Activated T-helper 1 cell treated with anti-CD3 and anti-CD28 coated beads, Interleukin-2, amount 50 U/mL, for 16 hours (primary cell): ENCODE results near the gene TRPM8.
"Not testable (repeated sequence)": the region's sequence is repeated elsewhere in the genome, so short reads cannot be mapped to it uniquely, and the experiment has no call there.

ENCODE experiments used
- DNase-seq, 2 donors: peaks; one replicate each; pipeline ENCODE4 v3.0.0-alpha.2; 2020; ENCODE audit warnings: low read depth in 1 of 2, low spot score in 1 of 2

The TRPM8 gene

DNA sequence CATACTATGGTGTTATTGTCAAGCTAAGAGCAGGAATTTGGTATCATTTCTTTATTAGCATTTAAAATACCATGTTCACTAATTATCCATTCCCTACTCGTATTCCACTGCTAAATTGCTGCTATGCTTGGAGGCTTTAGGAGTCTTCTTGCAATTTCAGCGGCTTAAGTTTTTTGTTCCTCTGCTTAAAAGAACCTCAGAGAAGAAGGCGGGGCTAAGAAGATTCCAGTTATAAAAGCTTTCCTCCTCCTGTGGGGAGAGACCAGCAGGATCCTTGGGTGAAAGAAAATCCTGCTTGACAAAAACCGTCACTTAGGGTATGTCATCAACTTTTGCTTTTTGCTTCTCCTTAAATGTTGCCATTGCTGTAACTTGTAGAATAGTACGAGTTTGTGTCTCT lies at the start of gene TRPM8:
Gene TRPM8, plus strand, starts transcription at position 258 of the 400 bp plus-strand sequence. CDS start 9,165 bp downstream, outside the sequence.
- no peak for DNase-seq

DNA sequence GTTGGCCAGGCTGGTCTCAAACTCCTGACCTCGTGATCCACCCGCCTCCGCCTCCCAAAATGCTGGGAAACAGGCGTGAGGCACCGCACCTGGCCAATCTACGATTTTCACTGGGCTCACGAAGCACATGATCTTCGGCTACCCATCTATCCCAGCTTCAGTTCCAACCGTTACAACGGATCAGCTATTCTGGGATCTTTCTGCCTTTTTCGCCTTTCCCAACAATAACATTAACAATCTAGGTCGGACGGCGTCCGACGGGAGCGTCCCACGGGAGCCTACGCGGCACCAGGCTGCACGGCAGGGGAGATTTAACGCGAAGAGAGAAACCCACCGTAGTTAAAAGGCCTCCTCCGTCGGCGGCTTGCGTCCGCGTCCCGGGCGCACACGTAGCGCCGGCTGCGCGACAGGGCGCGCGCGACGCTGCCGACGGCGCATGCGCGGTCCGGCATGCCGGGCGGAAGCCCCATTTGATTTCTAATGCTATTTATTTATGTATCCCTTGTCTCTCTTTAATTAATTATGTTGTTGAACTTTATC lies 49.1 kb upstream of the TRPM8 start, which contains the start of gene MSL3B:
Gene MSL3B, minus strand, starts transcription at position 394 of the 540 bp plus-strand sequence.
- DNase-seq, result peak; percentile 25 to 38

DNA sequence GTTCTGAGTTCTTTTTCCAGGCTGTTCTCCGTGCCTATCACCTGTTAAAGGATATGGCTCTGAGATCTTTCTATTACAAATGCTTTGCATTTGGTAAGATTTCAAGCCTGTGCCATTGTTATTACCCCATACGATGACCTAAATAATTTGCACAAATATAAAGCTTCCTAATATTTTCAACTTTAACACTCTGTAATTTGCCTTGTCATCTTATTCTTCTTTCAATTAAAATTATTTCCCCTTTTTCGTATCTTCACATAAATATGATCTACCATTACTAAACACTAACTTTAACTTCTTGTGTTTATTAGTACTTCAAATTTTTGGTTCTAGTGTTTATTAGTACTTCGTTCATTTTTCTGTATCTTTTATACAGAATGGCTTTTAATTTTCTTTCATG lies 45.7 kb upstream of the TRPM8 start:
- no peak for DNase-seq

DNA sequence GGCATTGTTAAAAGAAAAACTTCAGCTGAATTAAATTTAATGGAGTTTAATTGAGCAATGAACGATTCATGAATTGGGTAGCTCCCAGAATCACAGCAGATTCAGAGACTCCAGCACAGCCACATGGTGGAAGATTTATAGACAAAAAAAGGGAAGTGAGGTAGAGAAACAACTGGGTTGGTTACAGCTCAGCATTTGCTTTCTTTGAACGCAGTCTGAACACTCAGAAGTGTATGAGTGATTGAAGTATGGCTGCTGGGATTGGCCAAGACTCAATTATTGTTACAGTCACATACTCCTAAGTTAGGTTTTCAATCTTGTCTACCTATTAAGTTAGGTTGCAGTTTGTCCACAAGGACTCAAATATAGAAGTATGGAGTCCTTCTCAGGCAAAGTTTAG lies 45.0 kb upstream of the TRPM8 start:
- not testable (repeated sequence) for DNase-seq

DNA sequence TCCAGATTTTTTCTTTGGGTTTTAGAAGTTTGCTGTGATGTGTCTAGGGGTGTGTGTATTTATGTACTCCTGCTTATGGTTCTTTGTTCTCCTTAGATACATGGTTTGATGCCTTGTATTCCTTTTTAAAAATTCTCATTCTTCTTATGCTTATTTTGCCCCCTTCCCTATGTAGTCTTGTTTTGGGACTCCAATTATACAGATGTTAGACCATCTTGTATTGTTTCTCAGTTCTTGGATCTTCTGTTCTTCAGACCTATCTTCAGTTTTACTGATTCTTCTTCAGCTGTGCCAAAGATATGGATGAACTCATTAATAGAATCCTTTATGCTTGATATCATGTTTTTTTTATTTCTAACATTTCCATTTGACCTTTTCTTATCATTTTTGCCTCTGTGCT lies 34.8 kb upstream of the TRPM8 start:
- no peak for DNase-seq

DNA sequence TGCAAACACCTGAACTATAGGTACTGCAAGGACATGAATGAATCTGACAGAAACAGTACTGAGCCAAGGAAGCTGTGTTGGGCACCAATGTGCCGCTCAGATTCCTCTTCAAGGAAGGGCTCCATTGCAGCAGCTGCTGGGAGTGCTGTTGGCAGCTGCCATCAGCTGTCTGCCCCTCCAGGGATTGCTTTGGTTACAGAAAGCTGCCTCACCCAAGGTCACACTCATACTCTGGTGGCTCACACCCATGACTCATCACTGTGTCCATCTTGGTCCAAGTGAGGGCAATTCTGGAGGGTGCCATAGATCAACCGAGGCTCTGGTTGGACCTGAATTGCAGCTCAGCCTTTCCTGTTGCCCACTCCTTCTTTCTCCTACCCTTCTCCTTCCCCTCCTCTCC lies 24.4 kb upstream of the TRPM8 start:
- DNase-seq, result no peak

DNA sequence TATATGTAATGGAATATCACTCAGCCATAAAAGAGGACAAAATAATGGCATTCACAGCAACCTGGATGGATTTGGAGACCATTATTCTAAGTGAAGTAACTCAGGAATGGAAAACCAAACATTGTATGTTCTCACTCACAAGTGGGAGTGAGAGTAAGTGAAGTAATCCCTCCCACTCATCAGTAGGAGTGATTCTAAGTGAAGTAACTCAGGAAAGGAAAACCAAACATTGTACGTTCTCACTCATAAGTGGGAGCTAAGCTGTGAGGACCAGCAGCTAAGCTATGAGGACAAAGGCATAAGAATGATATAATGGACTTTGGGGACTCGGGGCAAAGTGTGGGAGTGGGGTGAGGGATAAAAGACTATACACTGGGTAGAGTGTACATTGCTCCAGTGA lies 20.9 kb upstream of the TRPM8 start:
- not testable (repeated sequence) for DNase-seq

DNA sequence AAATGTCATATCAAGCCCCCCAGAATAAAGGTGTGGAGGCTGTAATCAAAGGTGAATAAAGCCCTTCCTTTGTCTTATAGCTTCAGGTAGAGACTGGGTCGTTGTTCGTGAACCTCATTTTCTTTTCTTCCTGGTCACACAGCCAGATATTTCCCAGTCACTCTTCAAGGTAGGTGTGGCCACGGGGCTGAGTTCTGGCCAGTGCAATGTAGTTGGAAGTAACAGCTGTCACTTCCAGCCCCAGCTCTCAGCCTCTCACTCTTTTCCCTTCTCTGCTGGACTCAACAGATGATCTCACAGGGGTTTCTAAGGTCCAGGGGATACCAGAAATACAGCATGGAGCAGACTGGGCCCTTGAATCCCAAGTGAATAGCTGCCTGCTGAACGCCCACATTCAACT lies 15.8 kb upstream of the TRPM8 start:
- no peak for DNase-seq

DNA sequence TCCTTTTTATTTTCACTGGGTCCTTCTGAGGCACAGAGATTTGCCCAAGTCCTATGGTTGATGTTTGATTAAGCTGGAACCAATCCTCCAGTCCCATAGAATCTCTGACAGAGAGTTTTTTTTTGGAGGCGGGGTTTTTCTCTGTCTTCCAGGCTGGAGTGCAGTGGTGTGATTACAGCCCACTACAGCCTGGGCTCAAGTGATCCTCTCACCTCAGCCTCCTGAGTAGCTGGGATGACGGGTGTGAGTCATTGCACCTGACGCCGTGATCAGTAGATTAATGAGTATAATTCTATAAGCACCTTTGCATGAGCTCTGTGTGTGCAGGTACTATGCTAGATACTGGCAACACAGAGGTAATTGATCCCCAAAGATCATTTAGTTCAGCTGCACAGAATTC lies 15.3 kb upstream of the TRPM8 start:
- no peak for DNase-seq

DNA sequence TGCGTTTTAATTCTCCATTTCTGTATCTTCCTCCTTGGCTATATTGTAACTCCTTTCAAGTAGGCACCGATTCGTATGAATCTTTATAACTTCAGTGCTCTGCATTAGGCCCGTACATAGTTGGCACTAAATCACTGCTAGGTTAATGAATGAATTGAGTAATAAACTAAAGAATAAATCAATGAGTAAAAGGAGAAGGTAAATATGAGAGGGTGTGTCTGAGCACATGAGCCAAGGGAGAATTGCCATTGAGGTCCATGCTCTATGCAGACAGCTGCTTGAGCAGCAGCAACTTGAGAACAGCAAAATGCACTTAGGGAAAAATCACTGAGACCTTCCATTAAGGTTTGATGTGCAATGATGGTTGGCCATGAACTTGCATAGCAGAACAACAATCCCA lies 11.2 kb upstream of the TRPM8 start:
- DNase-seq, result no peak

DNA sequence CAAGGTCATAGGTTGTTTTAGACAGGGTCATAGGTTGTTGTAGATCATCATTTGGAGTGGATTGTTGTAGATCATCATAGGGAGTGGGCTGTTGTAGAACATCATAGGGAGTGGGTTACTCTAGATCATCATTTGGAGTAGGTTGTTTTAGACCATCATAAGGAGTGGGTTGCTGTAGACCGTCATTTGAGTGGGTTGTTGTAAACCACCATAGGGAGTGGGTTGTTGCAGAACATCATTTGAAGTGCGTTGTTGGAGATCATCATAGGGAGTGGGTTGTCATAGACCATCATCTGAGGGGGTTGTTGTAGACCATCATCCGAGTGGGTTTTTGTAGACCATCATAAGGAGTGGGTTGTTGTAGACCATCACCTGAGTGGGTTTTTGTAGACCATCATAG lies 9.5 kb upstream of the TRPM8 start:
- no peak for DNase-seq

DNA sequence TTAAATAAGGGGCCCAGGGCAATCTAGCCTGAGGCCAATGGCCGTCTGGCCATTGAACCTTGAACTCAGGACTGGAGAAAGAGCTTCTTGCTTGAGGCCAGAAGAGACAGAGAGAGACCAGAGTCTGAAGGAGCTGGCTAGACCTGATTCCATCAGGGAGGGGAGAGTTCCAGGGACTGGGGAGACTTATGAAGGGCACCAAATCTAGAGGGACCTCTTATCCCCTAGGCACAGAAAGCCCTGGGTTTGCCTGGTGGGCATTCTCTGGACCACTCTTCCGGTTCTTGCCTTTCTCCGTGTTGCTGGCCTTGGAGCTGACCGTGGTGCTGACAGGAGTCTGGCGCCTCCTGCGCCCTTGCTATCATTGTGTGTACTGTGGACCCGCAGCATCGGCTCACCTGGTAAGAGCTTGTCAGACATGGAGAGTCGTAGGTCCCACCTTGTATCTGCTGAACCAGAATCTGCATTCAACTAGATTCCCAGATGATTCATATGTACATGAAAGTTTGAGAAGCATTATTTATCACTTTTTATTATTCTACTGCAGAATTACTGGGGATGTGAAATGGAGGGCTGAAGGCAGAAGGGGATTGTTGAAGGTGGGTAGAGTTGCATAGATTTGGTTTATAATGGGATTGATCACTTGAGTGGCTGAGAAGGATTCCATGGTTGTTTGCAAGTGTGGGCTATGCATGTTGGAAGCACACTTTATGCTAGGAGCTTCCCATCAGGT lies 4.3 kb upstream of the TRPM8 start:
- DNase-seq, result no peak

DNA sequence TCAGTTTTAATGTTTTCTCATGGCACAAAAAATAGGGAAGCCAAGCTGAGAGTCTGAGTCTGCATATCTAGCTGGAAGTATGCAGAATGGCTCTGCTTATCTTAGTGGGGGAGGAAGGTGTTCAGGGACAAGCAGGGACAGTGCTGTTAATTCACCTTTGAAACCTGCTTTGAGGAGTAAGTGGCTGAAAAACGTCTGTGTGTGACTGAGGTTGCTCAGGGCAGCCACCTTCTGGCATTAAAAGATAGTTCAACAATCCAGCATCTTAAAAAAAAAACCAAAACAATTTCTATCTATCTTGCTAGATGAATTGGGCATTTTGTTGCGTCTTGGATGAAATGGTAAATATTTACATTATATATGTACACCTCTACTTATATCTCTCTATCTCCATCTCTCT lies 2.0 kb upstream of the TRPM8 start:
- no peak for DNase-seq

DNA sequence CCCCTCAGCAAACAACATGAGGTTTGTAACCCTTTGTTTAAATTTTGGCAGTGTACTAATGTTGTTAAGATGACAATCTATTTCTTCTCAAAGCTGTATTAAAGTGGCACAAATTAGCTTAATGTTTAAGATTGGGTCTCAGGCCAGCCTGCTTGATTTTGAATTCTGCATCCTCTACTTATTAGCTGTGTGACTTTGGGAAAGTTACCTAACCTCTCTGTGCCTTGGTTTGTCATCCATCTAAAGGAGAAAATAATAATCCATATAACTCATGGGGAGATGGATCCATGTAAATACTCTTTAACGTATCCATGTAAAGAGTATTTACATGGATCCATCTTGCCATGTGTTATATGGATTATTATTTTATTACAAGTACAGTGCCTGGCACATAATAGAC lies 2.1 kb downstream of the TRPM8 start:
- DNase-seq, result no peak

DNA sequence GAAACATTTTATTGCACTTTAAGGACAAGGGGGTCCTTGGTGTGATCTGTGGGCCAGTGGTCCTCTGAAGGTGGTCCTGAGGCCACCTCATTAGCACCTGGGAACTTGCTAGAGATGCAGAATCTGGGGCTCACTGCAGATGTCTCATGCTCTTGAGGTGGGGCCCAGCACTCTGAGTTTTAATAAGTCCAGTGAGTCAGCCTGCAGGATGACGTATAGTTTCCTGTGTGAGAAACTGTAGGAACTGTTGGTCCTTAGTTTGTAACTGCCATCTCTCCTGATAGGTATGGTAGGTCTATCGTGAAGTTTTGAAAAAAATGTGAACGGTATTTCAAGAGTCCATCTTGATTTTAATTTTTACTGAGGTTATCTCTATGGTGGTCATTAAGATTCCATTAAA lies 2.8 kb downstream of the TRPM8 start:
- no peak for DNase-seq

DNA sequence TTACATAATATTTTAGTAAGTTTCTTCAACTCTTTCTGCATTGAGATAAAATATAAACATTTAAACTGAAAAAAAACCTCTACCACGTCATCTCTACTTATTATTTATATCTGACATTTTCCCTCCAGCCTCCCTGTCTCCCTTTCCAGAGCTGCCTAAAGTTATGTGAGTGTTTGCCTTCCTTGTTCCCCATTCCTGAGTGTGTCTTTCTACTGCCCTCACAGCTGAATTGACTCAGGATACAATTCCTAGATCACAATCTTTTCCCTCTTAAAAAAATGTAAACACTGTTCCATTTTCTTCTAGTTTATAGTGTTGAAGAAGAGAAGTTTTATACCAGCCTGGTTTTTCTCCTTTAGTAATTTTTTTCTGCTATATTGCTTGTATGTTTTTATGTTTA lies 5.3 kb downstream of the TRPM8 start:
- no peak for DNase-seq

DNA sequence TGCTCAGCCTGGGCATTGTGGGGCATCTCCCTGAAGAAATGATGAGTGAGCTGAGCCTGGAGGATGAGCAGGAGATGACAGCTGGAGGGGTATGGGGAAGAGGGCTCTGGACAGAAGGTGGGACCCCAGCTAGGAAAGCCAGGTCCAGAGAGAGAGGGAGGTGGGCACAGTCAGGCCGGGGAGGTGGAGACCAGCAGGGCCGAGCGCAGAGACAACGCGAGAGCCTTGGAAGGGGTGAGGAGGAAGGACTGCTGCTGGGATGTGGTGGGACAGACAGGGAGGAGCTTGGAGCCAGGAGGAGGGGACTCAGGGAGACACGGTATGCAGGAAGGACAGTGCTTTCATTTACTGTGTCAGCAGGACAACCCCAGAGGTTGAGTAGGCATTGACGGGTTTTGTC lies 8.2 kb downstream of the TRPM8 start:
- no peak for DNase-seq

DNA sequence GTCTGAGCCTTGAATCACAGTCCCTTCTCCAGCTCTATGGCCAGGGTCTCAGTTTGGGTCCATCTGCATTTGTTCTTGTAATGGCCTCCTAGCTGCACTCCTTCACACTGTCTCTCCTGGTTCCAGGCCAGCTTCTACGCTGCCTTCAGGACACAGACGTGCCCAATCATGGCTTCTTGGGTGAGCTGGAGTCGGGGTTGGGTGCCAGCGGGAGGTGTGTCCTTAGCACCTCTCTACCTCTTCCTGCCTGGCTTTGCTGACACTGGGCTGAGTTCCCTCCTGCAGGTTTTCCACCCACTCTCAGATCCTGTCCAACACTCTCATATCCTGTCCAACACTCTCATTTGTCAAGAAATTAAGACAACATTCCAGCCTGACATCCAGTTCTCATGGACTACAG lies 9.6 kb downstream of the TRPM8 start:
- no peak for DNase-seq

DNA sequence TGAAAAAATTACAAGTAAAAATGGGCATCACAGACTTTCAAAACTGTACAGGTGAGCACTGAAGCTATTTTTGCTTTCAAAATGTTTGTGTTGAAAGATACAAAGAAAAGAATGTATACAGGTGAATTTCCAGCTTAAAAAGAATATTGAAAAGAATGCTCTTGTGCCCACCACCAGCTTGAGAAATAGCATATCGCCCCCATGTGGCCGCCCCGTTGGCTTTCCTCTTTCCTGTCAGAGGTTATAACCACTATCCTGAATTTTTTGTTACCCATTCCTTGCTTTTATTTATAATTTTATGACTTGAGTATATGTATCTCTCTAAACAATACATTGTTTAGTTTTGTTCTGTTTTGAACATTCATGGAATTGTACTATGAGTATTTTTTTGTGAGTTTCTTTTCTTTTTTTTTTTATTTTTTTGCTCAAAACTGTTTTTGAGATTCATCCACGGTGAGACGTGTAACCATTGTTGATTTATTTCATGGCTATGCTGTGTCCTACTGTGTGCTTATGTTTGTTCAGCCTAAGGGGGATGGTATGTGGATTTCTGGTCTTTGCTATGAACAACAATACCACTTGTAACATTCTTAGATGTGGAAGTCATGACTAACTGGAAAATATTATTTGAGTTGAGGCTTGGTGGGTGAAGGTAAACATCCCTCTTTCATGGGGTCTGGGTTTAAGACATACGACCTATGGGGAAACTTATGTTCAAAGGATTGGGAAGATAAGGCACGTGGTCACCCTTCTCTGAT lies 11.6 kb downstream of the TRPM8 start:
- DNase-seq, result no peak

DNA sequence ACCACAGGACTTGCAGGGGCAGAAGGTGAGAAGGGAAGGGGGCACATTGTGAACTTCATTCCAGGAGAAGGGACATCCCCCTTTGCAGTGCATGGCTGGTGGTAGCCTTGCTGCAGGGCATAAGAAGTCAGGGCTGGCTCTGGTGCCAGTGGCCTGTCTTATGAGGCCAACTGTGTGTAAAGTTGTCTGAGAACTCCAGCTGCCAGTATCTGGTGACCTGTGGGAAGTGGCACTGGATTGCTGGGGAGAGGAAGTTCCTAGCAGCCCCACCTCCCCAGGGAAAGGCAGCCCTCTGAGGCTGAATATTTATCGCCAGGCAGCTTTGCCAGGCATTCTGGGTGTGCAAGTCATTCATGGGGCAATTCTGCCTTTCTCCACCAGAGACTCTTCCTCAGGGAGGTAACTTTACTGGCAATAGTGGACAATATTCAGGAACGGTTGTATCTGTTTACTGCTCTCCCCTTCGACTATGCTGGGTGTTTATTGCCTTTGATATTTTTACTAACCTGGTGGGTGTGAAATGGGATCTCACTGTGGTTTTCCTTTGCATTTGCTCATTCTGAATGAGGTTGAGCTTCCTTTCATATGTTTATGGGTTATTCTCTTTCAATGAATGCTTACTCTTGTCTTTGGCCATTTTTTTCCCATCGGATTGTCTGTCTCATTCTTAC lies 12.3 kb downstream of the TRPM8 start:
- no peak for DNase-seq

DNA sequence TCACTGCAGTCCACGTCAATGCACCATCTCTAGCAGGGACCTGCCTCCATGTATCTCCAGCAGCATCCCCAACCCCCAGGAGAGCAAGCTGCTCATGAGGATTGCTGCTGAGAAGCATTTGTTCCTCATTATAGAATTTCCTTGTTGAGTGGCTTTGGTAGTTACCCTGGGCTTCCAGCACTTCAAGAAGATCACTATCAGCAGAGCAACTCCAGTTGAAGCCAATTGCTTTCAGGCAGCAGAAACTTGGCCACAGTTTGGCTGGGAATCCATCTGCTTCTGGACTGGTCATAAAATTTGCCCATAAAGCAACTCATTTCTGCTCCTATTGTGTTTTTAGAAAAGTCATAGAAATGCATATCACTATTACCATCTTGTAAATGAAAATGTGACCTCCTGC lies 17.4 kb downstream of the TRPM8 start:
- DNase-seq, result no peak

DNA sequence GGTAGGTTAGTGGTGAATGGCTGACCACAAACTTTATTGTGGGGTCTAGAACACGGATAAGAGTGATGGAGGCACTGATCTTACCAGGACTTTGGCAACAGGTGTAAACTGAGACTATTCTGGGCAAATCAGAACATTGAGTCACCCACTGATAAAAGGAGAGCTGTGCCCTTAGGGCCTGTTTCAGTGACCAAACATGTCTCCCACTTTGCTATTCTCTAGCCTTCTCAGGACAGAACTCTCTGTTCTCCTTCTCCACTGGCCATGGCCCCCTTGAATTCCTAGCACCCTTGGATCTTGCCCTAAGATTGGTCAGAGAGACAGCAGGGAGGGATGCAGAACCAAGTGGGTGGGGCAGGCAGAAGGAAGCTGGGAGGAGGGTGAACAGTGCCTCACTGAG lies 18.3 kb downstream of the TRPM8 start:
- DNase-seq, result no peak
